H1 (cell line): Measurements from ENCODE around the gene RELN. TPM values are rescaled to one million over a fixed set of nuclear protein-coding genes. Genes with fewer than 3 reads are reported as not detected.

Experiments used
- CHD7 ChIP-seq: fragments of 300-600 bp; sonication (generic); IDR thresholded peaks from 2 replicates; pipeline ENCODE4 v1.7.1; 2012; ENCODE audit warnings: low read length, moderate library complexity, mild to moderate bottlenecking, inconsistent platforms; ENCODE audit not compliant: insufficient replicate concordance
- E2F6 ChIP-seq: IDR thresholded peaks from 2 replicates; pipeline ENCODE4 v1.6.1; 2012; ENCODE audit warnings: inconsistent platforms
- KDM5A ChIP-seq: fragments of 200-600 bp; IDR thresholded peaks from 2 replicates; pipeline ENCODE4 v1.7.1; 2012; ENCODE audit warnings: mild to moderate bottlenecking, low read length, inconsistent platforms, mixed read lengths
- MAFK ChIP-seq: IDR thresholded peaks from 2 replicates; pipeline ENCODE4 v1.6.1; 2012; ENCODE audit warnings: low read depth, mild to moderate bottlenecking, improper control_type of control experiment, low read length
- NRF1 ChIP-seq: IDR thresholded peaks from 2 replicates; pipeline ENCODE4 v1.6.1; 2011; ENCODE audit warnings: mild to moderate bottlenecking, low read depth, low read length, improper control_type of control experiment
- RAD21 ChIP-seq, 2 experiments: IDR thresholded peaks in 1 of 2; conservative IDR thresholded peaks in 1 of 2; 2 replicates each; pipeline ENCODE4 v1.6.1; 2011; ENCODE audit warnings: low read depth in 2 of 2, low read length in 2 of 2, improper control_type of control experiment in 1 of 2, inconsistent platforms in 1 of 2, mild to moderate bottlenecking in 1 of 2, moderate library complexity in 1 of 2
- RFX5 ChIP-seq: IDR thresholded peaks from 2 replicates; pipeline ENCODE4 v1.6.1; 2011; ENCODE audit warnings: low read depth, low read length, improper control_type of control experiment, borderline replicate concordance
- SIX5 ChIP-seq: IDR thresholded peaks from 2 replicates; pipeline ENCODE4 v1.6.1; 2011; ENCODE audit warnings: mild to moderate bottlenecking, low read depth, low read length
- SP2 ChIP-seq: IDR thresholded peaks from 2 replicates; pipeline ENCODE4 v1.6.1; 2012; ENCODE audit warnings: mild to moderate bottlenecking, low read length, inconsistent platforms
- TAF7 ChIP-seq: optimal IDR thresholded peaks from 2 replicates; pipeline ENCODE3; 2011; ENCODE audit warnings: low read depth, mild to moderate bottlenecking, inconsistent platforms, low read length, moderate library complexity, borderline replicate concordance
- polyA plus RNA-seq, 7 experiments: library from polyadenylated mRNA; depleted of rRNA in 3 of 7; stranded (reverse) in 5 of 7; unstranded in 2 of 7; fragments of >200 nt in 5 of 7; fragments of 200-250 nt in 2 of 7; gene quantifications; 1 replicate in 5 of 7; 2 replicates in 1 of 7; 4 replicates in 1 of 7; pipeline versions ENCODE4 v1.2.1 to v1.2.3, GENCODE V29; 2011 to 2013; ENCODE audit warnings: missing spikeins in 2 of 7, mixed read lengths in 2 of 7
- total RNA-seq: library from RNA; stranded (reverse); fragmentation: NEBNext Ultra II Directional; extraction: Animal tissue kit (Norgen Biotek cat#: 25700); gene quantifications from 2 replicates; pipeline ENCODE4 v1.2.1, GENCODE V29; 2021

Gene RELN
- total and polyA plus RNA-seq, 2 of the 8 experiments (the other 6 are each of a cell fraction or from before 2014, with no cell fraction given): 0.03 to 0.07 TPM

GRCh38 chr7:103715376-103716120 is 273.9 kb downstream of the RELN start (continued):
- TF ChIP-seq CHD7 (no peak), RAD21 (IDR thresholded peaks at IDR 0.05 in 1 of 2, conservative IDR thresholded peaks at IDR 0.05 in 1 of 2; ENCODE audit: low read depth in 2 of 2, low read length in 2 of 2) (no peak), NRF1 (no peak), SIX5 (no peak), TAF7 (no peak), MAFK (no peak), E2F6 (no peak), SP2 (no peak), RFX5 (no peak), KDM5A (no peak)
